IMR-90 (cell line): Measurements from ENCODE around the gene ERP27. TPM values are rescaled to one million over a fixed set of nuclear protein-coding genes. Genes with fewer than 3 reads are reported as not detected.

Source experiments
- ATAC-seq: fragments of 200-7000 bp; cut with Tn5 transposase; 2 replicates; pipeline ENCODE4 v1.9.1; 2020; ENCODE audit warnings: low read depth, mild to moderate bottlenecking, moderate library complexity
- BruUV-seq: library from RNA; stranded (reverse); fragments of 400-500 nt; replicated peaks from 2 replicates; lab custom pipeline; 2021; lab: Mats Ljungman, UMichigan
- CTCF ChIA-PET: fragments of 300-600 bp; formaldehyde crosslinking; extraction: SDS; loops from one replicate; lab custom pipeline; 2021; ENCODE audit warnings: antibody characterized with exemption; lab: Yijun Ruan, JAX
- POLR2A ChIA-PET: fragments of 300-600 bp; sonication (Branson Sonifier 250); formaldehyde crosslinking; loops from one replicate; lab custom pipeline; 2022; ENCODE audit warnings: antibody characterized with exemption; ENCODE audit not compliant: unreplicated experiment; lab: Charles Lee
- DNase-seq: peaks from one replicate; pipeline ENCODE4 v3.0.0; 2013
- H2AFZ ChIP-seq: replicated peaks from 2 replicates; pipeline ENCODE3; 2013; ENCODE audit warnings: low read length, mild to moderate bottlenecking; ENCODE audit not compliant: poor library complexity
- H2AK5ac ChIP-seq: 2 replicates; pipeline ENCODE4 v1.6.1; 2013; ENCODE audit warnings: low read depth, low read length, inconsistent platforms
- H2AK9ac ChIP-seq: replicated peaks from 2 replicates; pipeline ENCODE3; 2013; ENCODE audit warnings: mild to moderate bottlenecking, low read depth, low read length, moderate library complexity; ENCODE audit not compliant: poor library complexity
- H2BK120ac ChIP-seq: 2 replicates; pipeline ENCODE4 v1.6.1; 2013; ENCODE audit warnings: low read depth, low read length, inconsistent platforms
- H2BK15ac ChIP-seq: 3 replicates; pipeline ENCODE4 v1.6.1; 2013; ENCODE audit warnings: low read depth, low read length, inconsistent platforms
- H2BK20ac ChIP-seq: 2 replicates; pipeline ENCODE4 v1.6.1; 2013; ENCODE audit warnings: low read depth, mild to moderate bottlenecking, inconsistent platforms, low read length, moderate library complexity
- H2BK5ac ChIP-seq: 2 replicates; pipeline ENCODE4 v1.6.1; 2013; ENCODE audit warnings: mild to moderate bottlenecking, low read depth, low read length, inconsistent platforms; ENCODE audit not compliant: poor library complexity, severe bottlenecking
- H3K14ac ChIP-seq: replicated peaks from 2 replicates; pipeline ENCODE4 v1.6.1; 2013; ENCODE audit warnings: low read depth, low read length, inconsistent platforms
- H3K18ac ChIP-seq: 2 replicates; pipeline ENCODE4 v1.6.1; 2013; ENCODE audit warnings: low read depth, low read length, control low read depth
- H3K23ac ChIP-seq: 2 replicates; pipeline ENCODE4 v1.6.1; 2013; ENCODE audit warnings: low read depth, low read length, inconsistent platforms
- H3K27ac ChIP-seq: 2 replicates; pipeline ENCODE4 v1.5.1; 2013; ENCODE audit warnings: mild to moderate bottlenecking, control low read depth, low read length; ENCODE audit not compliant: insufficient read depth
- H3K27me3 ChIP-seq: 2 replicates; pipeline ENCODE4 v1.6.1; 2013; ENCODE audit warnings: low read length; ENCODE audit not compliant: control insufficient read depth, insufficient read depth
- H3K36me3 ChIP-seq: 2 replicates; pipeline ENCODE4 v1.6.1; 2013; ENCODE audit warnings: low read length, mixed read lengths; ENCODE audit not compliant: control insufficient read depth, insufficient read depth
- H3K4ac ChIP-seq: 2 replicates; pipeline ENCODE4 v1.6.1; 2013; ENCODE audit warnings: low read depth, low read length, inconsistent platforms
- H3K4me1 ChIP-seq: 2 replicates; pipeline ENCODE4 v1.6.1; 2013; ENCODE audit warnings: low read length, mixed read lengths; ENCODE audit not compliant: control insufficient read depth, insufficient read depth
- H3K4me2 ChIP-seq: 2 replicates; pipeline ENCODE4 v1.6.1; 2013; ENCODE audit warnings: low read depth, mild to moderate bottlenecking, control low read depth, low read length, moderate library complexity
- H3K4me3 ChIP-seq: 2 replicates; pipeline ENCODE4 v1.5.1; 2013; ENCODE audit warnings: low read depth, mild to moderate bottlenecking, control low read depth, low read length, moderate library complexity; ENCODE audit not compliant: insufficient read depth
- H3K56ac ChIP-seq: 2 replicates; pipeline ENCODE4 v1.6.1; 2013; ENCODE audit warnings: low read length, inconsistent platforms; ENCODE audit not compliant: insufficient read depth; ENCODE audit errors: extremely low read depth
- H3K79me1 ChIP-seq, 2 experiments: 2 replicates each; pipeline ENCODE4 v1.6.1; 2013; ENCODE audit warnings: low read length in 2 of 2, inconsistent platforms in 1 of 2, low read depth in 1 of 2
- H3K9ac ChIP-seq: 2 replicates; pipeline ENCODE4 v1.6.1; 2013; ENCODE audit warnings: low read depth, low read length, control low read depth
- H3K9me1 ChIP-seq: 2 replicates; pipeline ENCODE4 v1.6.1; 2013; ENCODE audit warnings: low read length, inconsistent platforms; ENCODE audit not compliant: insufficient read depth
- H3K9me3 ChIP-seq: 2 replicates; pipeline ENCODE4 v1.6.1; 2013; ENCODE audit warnings: low read length; ENCODE audit not compliant: control insufficient read depth, insufficient read depth
- H4K20me1 ChIP-seq: 2 replicates; pipeline ENCODE4 v1.6.1; 2013; ENCODE audit warnings: low read length, inconsistent platforms; ENCODE audit not compliant: insufficient read depth
- H4K5ac ChIP-seq: 2 replicates; pipeline ENCODE4 v1.6.1; 2013; ENCODE audit warnings: mild to moderate bottlenecking, low read depth, low read length, control low read depth
- H4K8ac ChIP-seq, 2 experiments: 2 replicates each; pipeline ENCODE4 v1.6.1; 2013; ENCODE audit warnings: low read depth in 2 of 2, low read length in 2 of 2, control low read depth in 1 of 2, inconsistent platforms in 1 of 2
- H4K91ac ChIP-seq: 2 replicates; pipeline ENCODE4 v1.6.1; 2013; ENCODE audit warnings: low read depth, low read length, inconsistent platforms; ENCODE audit not compliant: insufficient read depth
- BHLHE40 ChIP-seq: fragments of 150-350 bp; IDR thresholded peaks from 2 replicates; pipeline ENCODE4 v1.6.1; 2016; ENCODE audit warnings: mild to moderate bottlenecking, low read depth, low read length
- CHD1 ChIP-seq: IDR thresholded peaks from 2 replicates; pipeline ENCODE4 v1.6.1; 2012; ENCODE audit warnings: low read depth, low read length, improper control_type of control experiment
- CTCF ChIP-seq: conservative IDR thresholded peaks from 2 replicates; pipeline ENCODE4 v1.5.1; 2012; ENCODE audit warnings: mild to moderate bottlenecking, low read depth, low read length, improper control_type of control experiment
- ELK1 ChIP-seq: fragments of 150-350 bp; IDR thresholded peaks from 2 replicates; pipeline ENCODE4 v1.6.1; 2016; ENCODE audit warnings: low read depth, mild to moderate bottlenecking, low read length, moderate library complexity, borderline replicate concordance
- FOS ChIP-seq: fragments of 150-350 bp; IDR thresholded peaks from 2 replicates; pipeline ENCODE4 v1.6.1; 2016; ENCODE audit warnings: low read depth, low read length
- MAFK ChIP-seq: IDR thresholded peaks from 2 replicates; pipeline ENCODE4 v1.6.1; 2012; ENCODE audit warnings: low read depth, low read length, improper control_type of control experiment
- MAZ ChIP-seq: IDR thresholded peaks from 2 replicates; pipeline ENCODE4 v1.6.1; 2012; ENCODE audit warnings: low read depth, mild to moderate bottlenecking, low read length, improper control_type of control experiment, moderate library complexity, borderline replicate concordance
- MXI1 ChIP-seq: IDR thresholded peaks from 2 replicates; pipeline ENCODE4 v1.6.1; 2012; ENCODE audit warnings: low read depth, mild to moderate bottlenecking, low read length, moderate library complexity, borderline replicate concordance
- NFE2L2 ChIP-seq: fragments of 150-350 bp; IDR thresholded peaks from 2 replicates; pipeline ENCODE4 v1.6.1; 2016; ENCODE audit warnings: low read depth, mild to moderate bottlenecking, low read length
- POLR2A ChIP-seq: IDR thresholded peaks from 2 replicates; pipeline ENCODE4 v1.6.1; 2012; ENCODE audit warnings: mild to moderate bottlenecking, low read depth, low read length
- RAD21 ChIP-seq: IDR thresholded peaks from 2 replicates; pipeline ENCODE4 v1.6.1; 2012; ENCODE audit warnings: low read length, improper control_type of control experiment
- RCOR1 ChIP-seq: IDR thresholded peaks from 2 replicates; pipeline ENCODE4 v1.6.1; 2012; ENCODE audit warnings: mild to moderate bottlenecking, low read length, improper control_type of control experiment; ENCODE audit not compliant: insufficient replicate concordance
- RFX5 ChIP-seq: IDR thresholded peaks from 2 replicates; pipeline ENCODE4 v1.8.0; 2012; ENCODE audit warnings: low read depth, mild to moderate bottlenecking, low read length, moderate library complexity
- SMC3 ChIP-seq: fragments of 150-350 bp; IDR thresholded peaks from 2 replicates; pipeline ENCODE4 v1.6.1; 2016; ENCODE audit warnings: low read depth, mild to moderate bottlenecking, antibody characterized with exemption, low read length, moderate library complexity
- WGBS, 2 experiments: methylation state at CpG; one replicate each; pipeline versions ENCODE4 v1.1.5 to v1.1.7; 2013; ENCODE audit warnings: missing lambda C conversion rate in 2 of 2; ENCODE audit not compliant: insufficient read length in 1 of 2; ENCODE audit errors: extremely low coverage in 2 of 2; 5-methylcytosine and 5-hydroxymethylcytosine counted together
- dilution Hi-C: fragments of 300-500 bp; cut with HindIII; formaldehyde crosslinking; loops from one replicate; pipeline ENCODE4 v1.14.3; 2018; ENCODE audit warnings: low sequenced_read_pairs; ENCODE audit not compliant: unreplicated experiment
- in situ Hi-C: fragments of 300-500 bp; cut with MboI; formaldehyde crosslinking; loops from 3 replicates; pipeline ENCODE4 v1.14.3; 2019; ENCODE audit warnings: low sequenced_read_pairs, inconsistent platforms, mixed read lengths
- intact Hi-C: fragments of 100-400 bp; cut with micrococcal nuclease; formaldehyde crosslinking; loops from 2 replicates; pipeline ENCODE4 v1.10.0; 2022
- polyA plus RNA-seq, 3 experiments: library from polyadenylated mRNA; depleted of rRNA; stranded (reverse); fragments of >200 nt; gene quantifications; 2 replicates each; pipeline ENCODE4 v1.2.3, GENCODE V29; 2012; ENCODE audit warnings: low replicate concordance in 1 of 3
- total RNA-seq: library from RNA; depleted of rRNA; stranded (reverse); fragments of >200 nt; gene quantifications from 2 replicates; pipeline ENCODE4 v1.2.3, GENCODE V29; 2012
- TF ChIP-seq, protein P1 (sequence below): fragments of 150-350 bp; IDR thresholded peaks from 2 replicates; pipeline ENCODE4 v1.6.1; 2017; ENCODE audit warnings: mild to moderate bottlenecking, antibody characterized with exemption, low read length, low read depth

ERP27 gene
- total and polyA plus RNA-seq, 2 of the 4 experiments (the other 2 are of a cell fraction): not detected

DNA sequence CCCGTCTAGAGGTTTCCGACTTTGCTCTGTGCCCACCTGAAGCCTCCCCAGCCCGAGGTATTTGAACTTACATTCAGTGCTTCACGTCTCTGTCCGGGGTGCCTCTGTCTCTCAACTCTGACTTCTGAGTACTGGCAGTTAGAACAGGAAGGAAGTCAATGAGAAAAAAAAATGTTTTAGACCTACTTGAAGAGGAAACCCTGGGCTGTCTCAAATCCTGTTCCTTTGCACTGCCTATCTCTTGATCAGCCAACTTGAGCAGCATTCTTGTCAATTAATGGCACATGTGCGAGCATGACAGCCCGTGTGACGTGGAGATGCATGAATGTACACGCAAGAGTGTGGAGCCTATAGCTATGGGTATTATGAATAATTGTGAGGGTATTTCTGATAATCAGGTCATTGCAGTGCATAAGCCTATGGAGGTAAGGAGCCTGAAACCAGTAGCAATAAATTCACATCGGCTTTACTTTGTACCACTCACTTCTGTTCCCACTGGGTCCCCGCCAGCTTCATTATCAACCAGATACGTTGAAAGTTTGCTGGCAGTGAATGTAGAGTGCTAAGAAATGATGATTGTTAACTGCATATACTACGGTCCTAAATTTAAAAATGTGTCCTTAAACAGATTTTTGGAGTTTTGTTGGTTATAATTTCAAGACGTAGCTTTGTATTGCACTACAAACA lies 23.3 kb upstream of the ERP27 start, which contains the start of gene ARHGDIB:
Gene ARHGDIB (minus strand): TSS at position 136 of the 687 bp plus-strand sequence. CDS start 10,889 bp downstream, outside the sequence.
- 0 out of 3 replicates have a peak within 1 kb of the TSS, but pooled peaks have one; percentile 26 for H2BK15ac ChIP-seq
- ATAC-seq: no peak
- BruUV-seq: no TSS peak
- no peak for TF ChIP-seq BHLHE40
- no peak for TF ChIP-seq NFE2L2
- no peak for TF ChIP-seq POLR2A
- no peak for TF ChIP-seq ELK1
- TF ChIP-seq RCOR1: no peak
- TF ChIP-seq MXI1: no peak
- no peak for TF ChIP-seq FOS
- TF ChIP-seq RAD21: no peak
- TF ChIP-seq SMC3: no peak
- no peak for TF ChIP-seq MAZ
- TF ChIP-seq CHD1: no peak
- TF ChIP-seq RFX5: no peak
- TF ChIP-seq MAFK: no peak
- TF ChIP-seq, protein P1, sequence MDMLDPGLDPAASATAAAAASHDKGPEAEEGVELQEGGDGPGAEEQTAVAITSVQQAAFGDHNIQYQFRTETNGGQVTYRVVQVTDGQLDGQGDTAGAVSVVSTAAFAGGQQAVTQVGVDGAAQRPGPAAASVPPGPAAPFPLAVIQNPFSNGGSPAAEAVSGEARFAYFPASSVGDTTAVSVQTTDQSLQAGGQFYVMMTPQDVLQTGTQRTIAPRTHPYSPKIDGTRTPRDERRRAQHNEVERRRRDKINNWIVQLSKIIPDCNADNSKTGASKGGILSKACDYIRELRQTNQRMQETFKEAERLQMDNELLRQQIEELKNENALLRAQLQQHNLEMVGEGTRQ: no peak
- TF ChIP-seq CTCF: no peak

More for the DNA sequence above, 23.3 kb upstream of the ERP27 start, which contains the start of gene ARHGDIB:
- peaks cover 3% of the 10 kb centered on the region; the same call in 1 of the 2 replicates for H3K4me1 ChIP-seq
- H4K91ac ChIP-seq: peak within 1 kb of the TSS; percentile 5
- H3K4me2 ChIP-seq: no peak within 1 kb of the TSS
- no peak within 1 kb of the TSS for H3K23ac ChIP-seq
- H3K4me3 ChIP-seq: no peak within 1 kb of the TSS
- CTCF ChIA-PET: no interaction called here
- intact Hi-C loops: no loop called here
- H3K14ac ChIP-seq: 0 out of 2 replicates have a peak within 1 kb of the TSS, but pooled peaks have one; percentile 37
- no peaks in the 10 kb centered on the region for H3K27me3 ChIP-seq
- peaks cover 3% of the 10 kb centered on the region; the same call in 1 of the 2 replicates for H3K9me1 ChIP-seq
- no peaks in the 10 kb centered on the region for H3K79me1 ChIP-seq
- peak within 1 kb of the TSS; percentile 9 for H2BK5ac ChIP-seq
- H3K4ac ChIP-seq: peak within 1 kb of the TSS; percentile 36; the same call in 1 of the 2 replicates
- H3K18ac ChIP-seq: no peak within 1 kb of the TSS
- H2AK9ac ChIP-seq: no peak within 1 kb of the TSS
- 0 out of 4 replicates have a peak within 1 kb of the TSS, but pooled peaks of 1 of the 2 experiments have one; percentile 19 for H4K8ac ChIP-seq
- in situ Hi-C loops: no loop called here
- no peak within 1 kb of the TSS for H3K9ac ChIP-seq
- DNase-seq: no peak
- peak within 1 kb of the TSS; percentile 47 for H2AFZ ChIP-seq
- H3K36me3 ChIP-seq: no peaks in the 10 kb centered on the region
- H3K27ac ChIP-seq: no peak within 1 kb of the TSS
- H3K56ac ChIP-seq: no peak within 1 kb of the TSS
- H2AK5ac ChIP-seq: peak within 1 kb of the TSS; percentile 42
- dilution Hi-C loops: no loop called here
- POLR2A ChIA-PET: no interaction called here
- no peak within 1 kb of the TSS; the same call in 1 of the 2 replicates for H2BK120ac ChIP-seq
- H4K5ac ChIP-seq: no peak within 1 kb of the TSS
- no peaks in the 10 kb centered on the region for H3K9me3 ChIP-seq
- H2BK20ac ChIP-seq: no peak within 1 kb of the TSS
- WGBS, 2 experiments: no CpG with 5 or more reads among the region's 14 CpGs
- no peaks in the 10 kb centered on the region for H4K20me1 ChIP-seq
